NCI-H2227 treated with DMSO at 0.1 percent for 48 hours (cell line): Measurements from ENCODE around the gene CPT1C.
A peak's percentile ranks its signal among the peaks of the same experiment; 100 is the strongest.

Source experiments
- DNase-seq: peaks from one replicate; lab custom pipeline; 2025; lab: John Stamatoyannopoulos, UW

CPT1C gene

DNA sequence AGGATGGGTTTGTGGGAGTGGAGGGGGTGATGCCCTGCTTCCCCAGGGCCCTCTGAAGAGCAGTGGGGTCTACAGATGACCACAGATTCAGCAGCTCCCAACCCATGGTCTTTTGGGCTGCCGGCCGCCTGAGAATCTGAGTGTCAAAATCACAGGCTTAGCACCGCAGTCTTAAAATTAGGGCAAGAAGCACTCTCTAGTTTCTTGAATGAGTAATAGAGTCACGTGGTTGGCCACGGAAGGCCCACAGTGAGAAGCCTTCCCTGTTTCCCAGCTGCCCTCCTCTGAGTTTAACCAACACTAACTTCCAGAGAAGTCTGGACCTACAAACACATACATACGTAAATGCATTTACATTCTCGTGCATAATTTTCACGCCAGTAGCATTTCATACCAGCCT, 8.6 kb upstream of the CPT1C start:
- DNase-seq: no peak

GRCh38 chr19:49683814-49684250, 7.1 kb upstream of the CPT1C start:
- no peak for DNase-seq

- DNase-seq: no peak
These were observed 6.5 kb upstream of the CPT1C start for GRCh38 chr19:49684251-49684982.

DNA sequence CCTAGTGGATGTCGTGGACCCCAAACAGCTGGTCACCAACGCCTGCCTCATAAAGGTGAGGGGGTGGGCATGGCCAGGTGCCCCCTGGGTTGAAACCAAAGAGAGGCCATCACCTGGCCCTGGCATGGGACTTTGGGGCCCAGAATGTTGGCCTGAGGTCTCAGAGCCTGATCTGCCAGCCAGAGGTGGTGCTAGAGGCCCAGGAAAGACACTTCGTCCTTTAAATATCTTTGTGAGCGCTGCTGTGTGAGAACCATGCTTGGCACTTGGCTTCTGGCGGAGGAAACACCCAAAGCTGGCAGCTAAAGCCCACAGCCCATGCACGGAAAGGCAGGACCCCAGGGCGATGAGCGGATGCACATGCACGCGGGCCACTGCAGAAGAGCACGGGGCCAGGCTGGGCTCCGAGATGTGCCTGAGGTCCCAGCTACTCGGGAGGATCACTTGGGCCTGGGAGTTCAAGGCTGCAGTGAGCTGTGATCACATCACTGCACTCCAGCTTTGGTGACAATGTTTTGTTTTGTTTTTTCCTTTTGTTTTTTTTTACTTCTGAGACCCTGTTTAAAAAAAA, 5.8 kb upstream of the CPT1C start:
- no peak for DNase-seq

GRCh38 chr19:49685845-49686332, 5.0 kb upstream of the CPT1C start:
- no peak for DNase-seq

DNA sequence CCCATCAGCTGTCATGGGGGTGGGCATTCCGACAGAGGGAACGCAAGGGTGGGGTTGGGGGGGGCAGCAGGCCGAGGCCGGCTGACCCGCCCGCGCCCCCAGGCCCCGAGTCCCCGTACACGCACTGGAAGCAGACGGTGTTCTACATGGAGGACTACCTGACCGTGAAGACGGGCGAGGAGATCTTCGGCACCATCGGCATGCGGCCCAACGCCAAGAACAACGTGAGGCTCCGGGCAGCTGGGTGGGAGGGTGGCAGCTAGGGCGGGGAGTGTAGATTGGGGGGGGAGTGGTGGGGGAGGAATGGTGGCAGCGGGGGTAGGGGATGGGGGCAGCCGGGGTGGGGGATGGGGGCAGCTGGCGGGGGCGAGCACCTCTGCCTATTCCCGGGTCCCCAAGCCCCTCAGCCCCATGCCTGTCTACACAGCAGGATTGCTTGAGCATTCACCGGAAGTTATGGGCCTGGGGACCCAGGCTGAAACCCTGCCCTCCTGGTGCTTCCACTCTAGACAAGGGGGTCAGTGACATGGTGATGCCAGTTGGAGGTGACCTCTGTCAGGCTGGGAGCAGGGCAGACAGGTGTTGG, 4.3 kb upstream of the CPT1C start:
- DNase-seq: no peak

- DNase-seq: no peak
These were observed 3.8 kb upstream of the CPT1C start for GRCh38 chr19:49687150-49687549.

DNA sequence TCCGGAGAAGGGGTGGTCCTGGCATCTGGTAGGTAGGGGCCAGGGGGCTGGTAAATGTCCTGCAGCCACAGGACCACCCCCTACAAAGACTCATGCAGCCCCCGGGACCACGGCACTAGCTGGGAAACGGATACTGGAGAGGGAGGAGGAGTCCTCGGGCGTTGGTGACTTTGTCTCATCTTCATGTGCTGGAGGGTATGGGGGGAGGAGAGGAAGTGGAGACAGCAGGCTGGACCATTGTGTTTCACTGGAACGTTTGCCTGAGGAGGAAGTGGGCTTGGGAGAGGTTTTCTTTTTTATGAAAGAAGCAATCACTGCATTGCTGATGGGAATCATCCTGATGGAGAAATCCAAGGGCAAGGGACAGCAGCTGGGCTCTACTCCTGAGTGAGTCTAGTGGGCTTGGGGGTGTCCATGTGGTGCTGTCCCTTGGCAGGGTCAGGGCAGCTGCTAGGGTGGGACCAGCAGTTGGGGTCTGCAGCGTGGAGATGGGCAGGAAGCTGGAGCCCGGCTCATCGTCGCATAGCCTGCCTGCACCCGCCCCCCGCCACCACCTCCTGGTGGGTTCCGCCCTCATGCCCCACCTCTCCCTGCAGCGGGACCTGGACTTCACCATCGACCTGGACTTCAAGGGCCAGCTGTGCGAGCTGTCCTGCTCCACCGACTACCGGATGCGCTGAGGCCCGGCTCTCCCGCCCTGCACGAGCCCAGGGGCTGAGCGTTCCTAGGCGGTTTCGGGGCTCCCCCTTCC, 3.2 kb upstream of the CPT1C start:
- peak; percentile 19 for DNase-seq

GRCh38 chr19:49688531-49689132, 2.3 kb upstream of the CPT1C start:
- no peak for DNase-seq

GRCh38 chr19:49689133-49690078, 1.5 kb upstream of the CPT1C start, which contains the start of gene ADM5:
ADM5 (plus strand) TSS chr19:49689594; CDS start chr19:49689838, 244 bp downstream.
- DNase-seq: peak; percentile 10

DNA sequence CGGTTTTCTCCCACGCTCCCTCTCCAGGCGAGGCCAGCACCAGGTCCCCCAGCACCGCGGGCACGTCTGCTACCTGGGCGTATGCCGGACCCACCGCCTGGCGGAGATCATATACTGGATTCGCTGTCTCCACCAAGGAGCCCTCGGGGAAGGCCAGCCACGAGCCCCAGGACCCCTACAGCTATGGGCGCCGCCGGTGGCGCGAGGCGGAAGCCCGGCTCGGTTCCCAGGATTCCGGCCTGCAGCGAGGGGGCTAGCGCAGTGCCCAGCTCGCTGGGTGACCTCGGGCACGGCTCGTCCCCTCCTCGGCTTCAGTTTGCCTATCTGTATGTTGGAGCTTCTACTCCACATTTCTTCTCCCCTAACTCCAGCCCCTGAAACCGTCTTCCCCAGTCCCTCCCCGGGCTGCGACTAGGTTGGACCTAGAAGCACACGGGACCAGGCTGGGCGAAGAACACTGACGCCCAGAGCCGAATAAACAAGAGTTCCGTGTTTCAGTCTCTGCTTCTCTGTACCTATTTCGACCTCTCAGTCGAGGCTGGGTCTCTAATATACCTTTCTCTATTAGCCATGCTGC, 749 bp upstream of the CPT1C start:
- no peak for DNase-seq

DNA sequence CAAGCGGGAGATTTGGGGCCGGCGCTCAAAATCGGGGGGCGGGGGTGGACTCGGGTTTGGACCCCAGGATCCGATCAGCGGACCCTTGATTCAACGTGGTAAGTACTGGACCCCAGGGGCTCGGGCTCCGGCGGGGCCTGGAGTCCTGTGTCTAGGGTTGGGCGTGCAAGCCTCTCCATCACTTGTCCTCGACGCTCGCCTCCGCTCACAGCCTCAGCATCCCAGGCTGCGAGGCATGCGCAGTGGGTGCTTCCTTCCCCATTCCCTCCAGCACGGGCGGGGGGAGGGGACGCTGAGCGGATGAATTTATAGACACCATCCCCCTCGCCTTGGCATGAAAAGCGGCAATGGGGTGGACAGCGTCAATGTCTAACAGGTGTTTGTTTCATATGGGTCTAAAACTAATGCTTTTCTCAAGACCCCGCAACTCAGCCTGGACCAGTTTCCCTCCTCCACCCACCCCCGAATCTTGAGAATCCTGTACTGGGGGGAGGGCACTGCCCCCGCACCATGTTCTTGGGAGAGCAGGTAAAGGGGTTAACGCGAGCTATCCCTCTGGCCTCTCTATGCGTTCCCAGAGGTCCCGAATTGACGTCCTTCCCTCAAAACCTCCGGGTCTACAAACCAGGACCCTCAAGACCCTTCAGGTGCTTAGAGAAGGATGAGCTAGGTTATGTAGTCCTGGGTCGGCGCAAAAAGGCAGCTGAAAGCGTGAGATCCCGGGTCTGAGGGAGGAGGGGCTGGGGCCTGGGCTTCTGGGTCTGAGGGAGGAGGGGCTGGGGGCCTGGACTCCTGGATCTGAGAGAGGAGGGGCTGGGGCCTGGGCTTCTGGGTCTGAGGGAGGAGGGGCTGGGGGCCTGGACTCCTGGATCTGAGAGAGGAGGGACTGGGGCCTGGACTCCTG, 579 bp downstream of the CPT1C start:
- DNase-seq: peak; percentile 55

DNA sequence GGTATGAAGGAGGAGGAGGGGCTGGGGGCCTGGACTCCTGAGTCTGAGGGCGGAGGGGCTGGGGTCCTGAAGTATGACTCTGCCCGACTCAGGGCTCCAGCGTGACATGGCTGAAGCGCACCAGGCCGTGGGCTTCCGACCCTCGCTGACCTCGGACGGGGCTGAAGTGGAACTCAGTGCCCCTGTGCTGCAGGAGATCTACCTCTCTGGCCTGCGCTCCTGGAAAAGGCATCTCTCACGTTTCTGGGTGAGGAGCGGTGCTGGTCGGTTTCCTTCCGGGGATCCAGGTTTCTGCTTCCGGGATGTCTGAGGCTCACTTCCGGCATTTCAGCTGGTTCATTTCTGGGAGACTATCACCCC, 1.2 kb downstream of the CPT1C start:
- DNase-seq: peak; percentile 19

DNA sequence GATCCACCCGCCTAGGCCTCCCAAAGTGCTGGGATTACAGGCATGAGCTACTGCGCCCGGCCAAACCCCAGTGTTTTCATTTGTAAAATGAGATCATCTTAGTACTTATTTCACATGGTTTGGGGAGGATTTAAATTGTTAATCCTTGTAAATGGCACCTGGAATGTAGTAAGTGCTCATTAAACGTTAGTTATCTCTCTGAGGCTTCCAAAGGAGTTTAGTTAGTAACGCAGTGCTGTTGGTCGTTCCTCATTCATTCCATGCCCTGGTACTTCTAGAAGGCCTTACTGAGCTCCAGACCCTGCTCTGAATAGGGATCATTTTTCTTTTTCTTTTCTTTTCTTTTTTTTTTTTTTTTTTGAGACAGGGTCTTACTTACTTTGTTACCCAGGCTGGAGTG, 5.2 kb downstream of the CPT1C start:
- DNase-seq: no peak

DNA sequence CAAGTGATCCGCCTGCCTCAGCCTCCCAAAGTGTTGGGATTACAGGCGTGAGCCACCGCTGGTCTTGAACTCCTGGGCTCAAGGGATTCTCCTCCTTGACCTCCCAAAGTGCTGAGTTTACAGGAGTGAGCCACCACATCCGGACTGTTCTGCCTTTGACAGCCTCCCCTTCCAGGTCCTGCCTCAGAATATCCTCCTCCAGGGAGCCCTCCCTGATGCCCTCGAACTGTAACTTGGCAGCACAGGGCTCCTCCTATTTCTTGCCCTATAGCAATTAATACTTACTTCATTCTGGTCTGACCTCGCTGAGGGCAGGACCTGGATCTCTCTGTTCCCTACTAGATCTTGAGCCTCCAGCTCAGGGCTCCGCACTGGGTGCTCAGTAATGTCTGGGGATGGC, 5.9 kb downstream of the CPT1C start:
- DNase-seq: no peak

- DNase-seq: no peak
These were observed 8.4 kb downstream of the CPT1C start for GRCh38 chr19:49699364-49699763.

- no peak for DNase-seq
These were observed 9.6 kb downstream of the CPT1C start for GRCh38 chr19:49700563-49700962.

GRCh38 chr19:49701271-49701786, 10.4 kb downstream of the CPT1C start:
- no peak for DNase-seq

GRCh38 chr19:49704888-49705642, 14.1 kb downstream of the CPT1C start:
- DNase-seq: no peak
